IPS DF 6.9 (cell line): ENCODE data around the gene ALMS1.

ENCODE experiments used
- DNase-seq: peaks from one replicate; pipeline ENCODE4 v3.0.0-alpha.2; 2013; ENCODE audit warnings: low read depth, low spot score
- H3K27ac ChIP-seq: one replicate; pipeline ENCODE4 v1.5.1; 2013; ENCODE audit warnings: low read length, control low read depth
- H3K27me3 ChIP-seq: 2 replicates; pipeline ENCODE4 v1.6.1; 2013; ENCODE audit warnings: mild to moderate bottlenecking, low read length; ENCODE audit not compliant: control insufficient read depth, insufficient read depth
- H3K36me3 ChIP-seq: 2 replicates; pipeline ENCODE4 v1.6.1; 2013; ENCODE audit warnings: low read length; ENCODE audit not compliant: control insufficient read depth, insufficient read depth
- H3K4me1 ChIP-seq: 2 replicates; pipeline ENCODE4 v1.6.1; 2013; ENCODE audit warnings: low read length; ENCODE audit not compliant: control insufficient read depth, insufficient read depth
- H3K4me3 ChIP-seq: 2 replicates; pipeline ENCODE4 v1.5.1; 2013; ENCODE audit warnings: mild to moderate bottlenecking, low read length
- H3K9me3 ChIP-seq: 2 replicates; pipeline ENCODE4 v1.6.1; 2013; ENCODE audit warnings: low read length, inconsistent platforms; ENCODE audit not compliant: control insufficient read depth, insufficient read depth
- WGBS: extraction: QIAGEN DNeasy Blood & Tissue Kit; methylation state at CpG from one replicate; pipeline ENCODE4 v1.1.7; 2013; ENCODE audit warnings: mixed read lengths, missing lambda C conversion rate; ENCODE audit not compliant: insufficient read length, insufficient coverage; 5-methylcytosine and 5-hydroxymethylcytosine counted together

ALMS1 gene

GRCh38 chr2:73368781-73369180 lies 16.9 kb upstream of the ALMS1 start:
- H3K9me3 ChIP-seq, result no peaks in the 10 kb centered on the region
- WGBS, result no CpG with 5 or more reads among the region's 2 CpGs
- DNase-seq, result no peak
- no peaks in the 10 kb centered on the region for H3K4me1 ChIP-seq
- no peaks in the 10 kb centered on the region for H3K36me3 ChIP-seq
- H3K27me3 ChIP-seq, result no peaks in the 10 kb centered on the region
- H3K4me3 ChIP-seq, result no peak overlapping the region
- H3K27ac ChIP-seq, result no peak overlapping the region

GRCh38 chr2:73370348-73370747 lies 15.3 kb upstream of the ALMS1 start:
- Histone ChIP-seq H3K36me3 (no peaks in the 10 kb centered on the region), H3K27me3 (no peaks in the 10 kb centered on the region), H3K9me3 (no peaks in the 10 kb centered on the region), H3K4me3 (no peak overlapping the region), H3K4me1 (no peaks in the 10 kb centered on the region), H3K27ac (no peak overlapping the region)
- whole genome bisulfite sequencing, result no CpG with 5 or more reads among the region's 3 CpGs
- DNase-seq, result no peak

- no CpG with 5 or more reads among the region's 2 CpGs for WGBS
- no peaks in the 10 kb centered on the region for H3K9me3 ChIP-seq
- no peaks in the 10 kb centered on the region for H3K27me3 ChIP-seq
Measured at GRCh38 chr2:73373344-73373743, 12.3 kb upstream of the ALMS1 start.

GRCh38 chr2:73374269-73374668 lies 11.4 kb upstream of the ALMS1 start:
- Histone ChIP-seq H3K36me3 (no peaks in the 10 kb centered on the region), H3K9me3 (no peaks in the 10 kb centered on the region), H3K4me1 (no peaks in the 10 kb centered on the region), H3K27me3 (no peaks in the 10 kb centered on the region), H3K27ac (no peak overlapping the region), H3K4me3 (no peak overlapping the region)
- DNase-seq, result no peak
- no CpG with 5 or more reads among the region's 1 CpG for WGBS

More at GRCh38 chr2:73373344-73373743, 12.3 kb upstream of the ALMS1 start:
- Histone ChIP-seq H3K27ac (no peak overlapping the region), H3K36me3 (no peaks in the 10 kb centered on the region), H3K4me3 (no peak overlapping the region), H3K4me1 (no peaks in the 10 kb centered on the region)
- no peak for DNase-seq

GRCh38 chr2:73376681-73377080 lies 9.0 kb upstream of the ALMS1 start:
- no peaks in the 10 kb centered on the region for H3K36me3 ChIP-seq
- no peak overlapping the region for H3K4me3 ChIP-seq
- no peak overlapping the region for H3K27ac ChIP-seq
- H3K9me3 ChIP-seq, result no peaks in the 10 kb centered on the region
- no peak for DNase-seq
- no CpG with 5 or more reads among the region's 2 CpGs for WGBS
- no peaks in the 10 kb centered on the region for H3K27me3 ChIP-seq
- no peaks in the 10 kb centered on the region for H3K4me1 ChIP-seq

GRCh38 chr2:73383036-73383435 lies 2.6 kb upstream of the ALMS1 start:
- no peak overlapping the region for H3K4me3 ChIP-seq
- H3K9me3 ChIP-seq, result no peaks in the 10 kb centered on the region
- WGBS, result no CpG with 5 or more reads among the region's 3 CpGs
- peaks cover 2% of the 10 kb centered on the region; the same call in 1 of the 2 replicates for H3K4me1 ChIP-seq
- H3K36me3 ChIP-seq, result no peaks in the 10 kb centered on the region
- no peak overlapping the region for H3K27ac ChIP-seq
- no peaks in the 10 kb centered on the region for H3K27me3 ChIP-seq
- no peak for DNase-seq

GRCh38 chr2:73385123-73385503 lies 523 bp upstream of the ALMS1 start:
- no peak for DNase-seq
- peak overlapping the region; percentile 97; the same call in 1 of the 2 replicates for H3K4me3 ChIP-seq
- no peaks in the 10 kb centered on the region for H3K9me3 ChIP-seq
- H3K27me3 ChIP-seq, result no peaks in the 10 kb centered on the region
- H3K36me3 ChIP-seq, result no peaks in the 10 kb centered on the region
- no CpG with 5 or more reads among the region's 9 CpGs for WGBS
- peaks cover 2% of the 10 kb centered on the region; the same call in 1 of the 2 replicates for H3K4me1 ChIP-seq
- no peak overlapping the region for H3K27ac ChIP-seq

- Histone ChIP-seq H3K4me1 (peaks cover 2% of the 10 kb centered on the region; the same call in 1 of the 2 replicates), H3K27ac (no peak overlapping the region), H3K36me3 (no peaks in the 10 kb centered on the region), H3K4me3 (peak overlapping the region; percentile 97), H3K27me3 (no peaks in the 10 kb centered on the region), H3K9me3 (no peaks in the 10 kb centered on the region)
- DNase-seq, result no peak
- WGBS, result no CpG with 5 or more reads among the region's 24 CpGs
Measured at GRCh38 chr2:73386342-73386868, 769 bp downstream of the ALMS1 start.

- WGBS, result no CpG with 5 or more reads among the region's 6 CpGs
- Histone ChIP-seq H3K9me3 (no peaks in the 10 kb centered on the region), H3K36me3 (no peaks in the 10 kb centered on the region), H3K4me1 (peaks cover 2% of the 10 kb centered on the region; the same call in 1 of the 2 replicates), H3K27ac (no peak overlapping the region), H3K27me3 (no peaks in the 10 kb centered on the region), H3K4me3 (peak overlapping the region; percentile 97; the same call in 1 of the 2 replicates)
- no peak for DNase-seq
Measured at GRCh38 chr2:73386894-73387636, 1.4 kb downstream of the ALMS1 start.

GRCh38 chr2:73402386-73403103 lies 16.9 kb downstream of the ALMS1 start:
- Histone ChIP-seq H3K4me3 (no peak overlapping the region), H3K27me3 (no peaks in the 10 kb centered on the region), H3K9me3 (no peaks in the 10 kb centered on the region), H3K4me1 (no peaks in the 10 kb centered on the region), H3K27ac (no peak overlapping the region), H3K36me3 (no peaks in the 10 kb centered on the region)
- WGBS, result no CpG with 5 or more reads among the region's 9 CpGs
- DNase-seq, result no peak
